ENCODE results near the gene RPP25. TPM values are rescaled to one million over a fixed set of nuclear protein-coding genes. Genes with fewer than 3 reads are reported as not detected.

The RPP25 gene
- total and polyA plus RNA-seq, 2 of the 13 experiments (the other 11 are each of a cell fraction or from before 2014, with no cell fraction given), result 0.05 to 0.11 TPM

- TF ChIP-seq THAP9 (CRISPR knock-in tag; IDR thresholded peaks at IDR 0.05; ENCODE audit: borderline replicate concordance), result no peak
- peak; percentile 74; the same call in 1 of the 2 replicates for TF ChIP-seq ZNF558 (CRISPR knock-in tag; IDR thresholded peaks at IDR 0.05; ENCODE audit: borderline replicate concordance)
- TF ChIP-seq BRD4 (CRISPR knock-in tag; IDR thresholded peaks at IDR 0.05), result peak; percentile 14; the same call in 1 of the 2 replicates
- no peak for TF ChIP-seq NR2F2 (IDR thresholded peaks at IDR 0.05; ENCODE audit: borderline replicate concordance, low read depth)
- no peak for TF ChIP-seq PRDM4 (CRISPR knock-in tag; IDR thresholded peaks at IDR 0.05; ENCODE audit: borderline replicate concordance)
- TF ChIP-seq HINFP (CRISPR knock-in tag; IDR thresholded peaks at IDR 0.05; ENCODE audit: low read depth), result no peak
- no peak for TF ChIP-seq ZNF407 (CRISPR knock-in tag; IDR thresholded peaks at IDR 0.05; ENCODE audit: not compliant biosample characterization)
- no peak for TF ChIP-seq ZNF460 (CRISPR knock-in tag; IDR thresholded peaks at IDR 0.05; ENCODE audit: borderline replicate concordance)
- TF ChIP-seq LBX2 (CRISPR knock-in tag; IDR thresholded peaks at IDR 0.05; ENCODE audit: borderline replicate concordance), result no peak
- TF ChIP-seq KLF13 (CRISPR knock-in tag; IDR thresholded peaks at IDR 0.05), result no peak
- TF ChIP-seq ZSCAN29 (CRISPR knock-in tag; conservative IDR thresholded peaks at IDR 0.05), result no peak
Measured at GRCh38 chr15:74906450-74907162, 50.0 kb downstream of the RPP25 start, which contains the start of gene FAM219B (continued).

Data from HepG2 (cell line).